ENCODE results near the gene PER3.

PER3 gene

GRCh38 chr1:7873801-7874795 is 90.0 kb downstream of the PER3 start:
- no peak for DNase-seq (ENCODE audit: low read depth)

GRCh38 chr1:7878027-7878426 is 93.9 kb downstream of the PER3 start:
- DNase-seq (ENCODE audit: low read depth), result no peak

- DNase-seq (ENCODE audit: low read depth), result no peak
Measured at GRCh38 chr1:7879228-7879627, 95.1 kb downstream of the PER3 start.

- DNase-seq (ENCODE audit: low read depth), result no peak
Measured at GRCh38 chr1:7884757-7885156, 100.7 kb downstream of the PER3 start.

- no peak for DNase-seq (ENCODE audit: low read depth)
Measured at GRCh38 chr1:7885513-7886404, 101.7 kb downstream of the PER3 start.

GRCh38 chr1:7886405-7886745 is 102.3 kb downstream of the PER3 start:
- no peak for DNase-seq (ENCODE audit: low read depth)

- no peak for DNase-seq (ENCODE audit: low read depth)
Measured at GRCh38 chr1:7888248-7889081, 104.4 kb downstream of the PER3 start.

- no peak for DNase-seq (ENCODE audit: low read depth)
Measured at GRCh38 chr1:7890853-7891252, 106.8 kb downstream of the PER3 start.

GRCh38 chr1:7891804-7892203 is 107.7 kb downstream of the PER3 start:
- DNase-seq (ENCODE audit: low read depth), result no peak

- DNase-seq (ENCODE audit: low read depth), result peak; percentile 85
Measured at GRCh38 chr1:7893529-7894180, 109.6 kb downstream of the PER3 start.
